GM15510 (cell line): ENCODE measurements around the gene GPSM1.

Experiments
- POLR2A ChIP-seq: IDR thresholded peaks from 3 replicates; pipeline ENCODE4 v1.6.1; 2011; ENCODE audit warnings: borderline replicate concordance; ENCODE audit not compliant: insufficient read length; ENCODE audit errors: extremely low read depth

Gene GPSM1

GRCh38 chr9:136307215-136307750 is 20.1 kb upstream of the GPSM1 start:
- TF ChIP-seq POLR2A = no peak

GRCh38 chr9:136308006-136308701 is 19.2 kb upstream of the GPSM1 start:
- no peak for TF ChIP-seq POLR2A

GRCh38 chr9:136308702-136309053 is 18.7 kb upstream of the GPSM1 start:
- TF ChIP-seq POLR2A = no peak

- TF ChIP-seq POLR2A = no peak
These were observed 18.1 kb upstream of the GPSM1 start for GRCh38 chr9:136309101-136309801.

- no peak for TF ChIP-seq POLR2A
These were observed 17.5 kb upstream of the GPSM1 start for GRCh38 chr9:136309806-136310220.

- TF ChIP-seq POLR2A = no peak
These were observed 16.9 kb upstream of the GPSM1 start for GRCh38 chr9:136310273-136311030.

- no peak for TF ChIP-seq POLR2A
These were observed 16.0 kb upstream of the GPSM1 start for GRCh38 chr9:136311051-136312008.

GRCh38 chr9:136312009-136312375 is 15.3 kb upstream of the GPSM1 start:
- no peak for TF ChIP-seq POLR2A

- no peak for TF ChIP-seq POLR2A
These were observed 14.9 kb upstream of the GPSM1 start for GRCh38 chr9:136312436-136312835.

GRCh38 chr9:136313111-136314055 is 14.0 kb upstream of the GPSM1 start:
- no peak for TF ChIP-seq POLR2A

GRCh38 chr9:136314056-136314416 is 13.3 kb upstream of the GPSM1 start:
- TF ChIP-seq POLR2A = no peak

GRCh38 chr9:136314944-136315343 is 12.4 kb upstream of the GPSM1 start:
- TF ChIP-seq POLR2A = no peak

- no peak for TF ChIP-seq POLR2A
These were observed 11.0 kb upstream of the GPSM1 start for GRCh38 chr9:136316271-136316751.
